ENCODE data around the gene TAF4B.
"Not testable (repeated sequence)": the region's sequence is repeated elsewhere in the genome, so short reads cannot be mapped to it uniquely, and the experiment has no call there.

TAF4B gene

GRCh38 chr18:26258711-26259110 is 32.5 kb downstream of the TAF4B start:
- TF ChIP-seq CTCF (IDR thresholded peaks at IDR 0.05; ENCODE audit: control extremely low read depth, extremely low read depth, low read depth, missing control alignments), result no peak
- no peak for DNase-seq (ENCODE audit: extremely low spot score)
- POLR2A ChIA-PET, result no interaction called here
- CTCF ChIA-PET, result interaction anchor here (1.1 to 1.2 kb wide), 2 partner anchors 9 to 62 kb away, joined by 3 read pairs; no protein-coding TSS in a partner anchor

- CTCF ChIA-PET, result interaction anchor here (1.1 kb wide), 1 partner anchor 63 kb away, joined by 3 read pairs; no protein-coding TSS in a partner anchor
- POLR2A ChIA-PET; DNase-seq (ENCODE audit: extremely low spot score): not testable (repeated sequence)
These were observed 33.2 kb downstream of the TAF4B start for GRCh38 chr18:26259416-26259815.

GRCh38 chr18:26262156-26262555 is 35.9 kb downstream of the TAF4B start:
- ChIA-PET POLR2A (no interaction called here), CTCF (no interaction called here)
- DNase-seq (ENCODE audit: extremely low spot score), result no peak
- TF ChIP-seq CTCF (IDR thresholded peaks at IDR 0.05; ENCODE audit: control extremely low read depth, extremely low read depth, low read depth, missing control alignments), result no peak

- POLR2A ChIA-PET, result interaction anchor here (0.7 kb wide), 1 partner anchor 227 kb away, joined by 3 read pairs; no protein-coding TSS in a partner anchor
- DNase-seq (ENCODE audit: extremely low spot score), result no peak
- no peak for TF ChIP-seq CTCF (IDR thresholded peaks at IDR 0.05; ENCODE audit: control extremely low read depth, extremely low read depth, low read depth, missing control alignments)
- CTCF ChIA-PET, result interaction anchor here (1.1 to 1.5 kb wide), 2 partner anchors 9 to 18 kb away, joined by 3 to 4 read pairs; no protein-coding TSS in a partner anchor
These were observed 41.2 kb downstream of the TAF4B start for GRCh38 chr18:26267357-26267930.

- TF ChIP-seq CTCF (IDR thresholded peaks at IDR 0.05; ENCODE audit: control extremely low read depth, extremely low read depth, low read depth, missing control alignments), result no peak
- CTCF ChIA-PET, result no interaction called here
- POLR2A ChIA-PET, result no interaction called here
- no peak for DNase-seq (ENCODE audit: extremely low spot score)
These were observed 42.2 kb downstream of the TAF4B start for GRCh38 chr18:26268454-26268853.

- TF ChIP-seq CTCF (IDR thresholded peaks at IDR 0.05; ENCODE audit: control extremely low read depth, extremely low read depth, low read depth, missing control alignments), result no peak
- POLR2A ChIA-PET, result no interaction called here
- CTCF ChIA-PET, result interaction anchor here (1.2 kb wide), 1 partner anchor 138 kb away, joined by 4 read pairs; the partner anchor contains the start of gene PSMA8
- DNase-seq (ENCODE audit: extremely low spot score), result no peak
These were observed 45.8 kb downstream of the TAF4B start for GRCh38 chr18:26271917-26272549.

- POLR2A ChIA-PET, result no interaction called here
These were observed 51.1 kb downstream of the TAF4B start for GRCh38 chr18:26277374-26277773.

More at GRCh38 chr18:26277374-26277773, 51.1 kb downstream of the TAF4B start:
- DNase-seq (ENCODE audit: extremely low spot score), result no peak
- CTCF ChIA-PET, result interaction anchor here (1.2 to 2.1 kb wide), 4 partner anchors 8 to 39 kb away, joined by 3 to 10 read pairs (median 5); no protein-coding TSS in a partner anchor
- no peak for TF ChIP-seq CTCF (IDR thresholded peaks at IDR 0.05; ENCODE audit: control extremely low read depth, extremely low read depth, low read depth, missing control alignments)

Measured in GM10248 (cell line).